Tibial nerve (tissue), 4 donors: Measurements from ENCODE around the gene TOM1L2.
"Not testable (repeated sequence)": the region's sequence is repeated elsewhere in the genome, so short reads cannot be mapped to it uniquely, and the experiment has no call there.

ENCODE experiments used
- CTCF ChIP-seq, 5 experiments: fragments of 200-600 bp in 3 of 5; fragments of 450-650 bp in 2 of 5; sonication (generic) in 3 of 5; IDR thresholded peaks; one replicate each; pipeline ENCODE4 v1.5.1; 2016 to 2019; ENCODE audit warnings: antibody characterized with exemption in 5 of 5, mild to moderate bottlenecking in 3 of 5, moderate library complexity in 2 of 5
- EP300 ChIP-seq, 2 donors: sonication (generic); formaldehyde crosslinking; IDR thresholded peaks; one replicate each; pipeline ENCODE4 v1.6.1; 2017; ENCODE audit warnings: antibody characterized with exemption in 2 of 2, mild to moderate bottlenecking in 1 of 2

- not testable (repeated sequence) for TF ChIP-seq CTCF, EP300 (IDR thresholded peaks at IDR 0.05)
These were observed 16.3 kb downstream of the TOM1L2 start for GRCh38 chr17:17955790-17956341.
